ENCODE data around the gene HAO1.

HAO1 gene

DNA sequence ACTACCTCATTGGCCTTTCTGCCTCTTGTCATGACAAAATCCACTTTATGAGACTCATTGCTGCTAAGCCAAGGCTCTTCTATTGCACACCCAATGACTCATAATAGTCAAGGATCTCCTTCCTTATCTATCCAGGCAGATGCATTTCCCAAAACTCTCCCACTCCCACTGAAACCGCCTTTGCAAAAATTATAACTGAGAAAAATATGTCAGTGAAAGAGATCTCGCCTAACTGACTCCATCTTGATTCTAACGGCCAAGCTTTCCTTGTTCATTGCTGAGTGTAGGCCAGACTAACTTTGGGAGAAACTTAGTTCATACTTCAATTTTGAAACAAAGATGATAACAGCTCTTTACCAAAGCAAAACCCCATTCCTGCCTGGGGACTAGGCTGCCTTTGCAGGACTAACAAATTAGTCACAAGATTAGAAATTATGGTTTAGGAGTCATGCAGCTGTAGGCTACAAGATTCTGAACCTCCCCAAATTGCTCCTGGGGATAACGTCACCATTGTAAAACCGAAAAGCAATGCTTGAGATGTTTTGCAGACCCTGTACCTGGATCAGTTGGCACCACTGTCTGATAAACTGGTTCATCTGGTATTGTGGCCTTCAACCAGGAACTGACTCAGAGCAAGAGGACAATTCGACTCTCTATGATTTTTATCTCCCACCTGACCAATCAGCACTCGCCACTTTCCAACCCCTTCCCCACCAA is 47.1 kb downstream of the HAO1 start:
- H3K27me3 ChIP-seq (ENCODE audit: control insufficient read depth, insufficient read depth, low read length) = no peaks in the 10 kb centered on the region
- H3K4me1 ChIP-seq (ENCODE audit: control insufficient read depth, insufficient read depth, low read length) = no peaks in the 10 kb centered on the region
- H3K9me3 ChIP-seq (ENCODE audit: control insufficient read depth, insufficient read depth, low read depth, low read length) = no peaks in the 10 kb centered on the region
- no peak overlapping the region for H3K9ac ChIP-seq (ENCODE audit: low read length)
- H3K27ac ChIP-seq (ENCODE audit: low read depth, low read length) = no peak overlapping the region
- no peaks in the 10 kb centered on the region for H3K36me3 ChIP-seq (ENCODE audit: control insufficient read depth, insufficient read depth, low read length)
- no peak overlapping the region for H3K4me3 ChIP-seq (ENCODE audit: low read depth, low read length)

- Histone ChIP-seq H3K9ac (ENCODE audit: low read length) (no peak overlapping the region), H3K4me1 (ENCODE audit: control insufficient read depth, insufficient read depth, low read length) (no peaks in the 10 kb centered on the region), H3K36me3 (ENCODE audit: control insufficient read depth, insufficient read depth, low read length) (no peaks in the 10 kb centered on the region), H3K27me3 (ENCODE audit: control insufficient read depth, insufficient read depth, low read length) (no peaks in the 10 kb centered on the region), H3K4me3 (ENCODE audit: low read depth, low read length) (no peak overlapping the region), H3K27ac (ENCODE audit: low read depth, low read length) (no peak overlapping the region), H3K9me3 (ENCODE audit: control insufficient read depth, insufficient read depth, low read depth, low read length) (no peaks in the 10 kb centered on the region)
Observed at GRCh38 chr20:7891705-7892104, 48.6 kb downstream of the HAO1 start.

DNA sequence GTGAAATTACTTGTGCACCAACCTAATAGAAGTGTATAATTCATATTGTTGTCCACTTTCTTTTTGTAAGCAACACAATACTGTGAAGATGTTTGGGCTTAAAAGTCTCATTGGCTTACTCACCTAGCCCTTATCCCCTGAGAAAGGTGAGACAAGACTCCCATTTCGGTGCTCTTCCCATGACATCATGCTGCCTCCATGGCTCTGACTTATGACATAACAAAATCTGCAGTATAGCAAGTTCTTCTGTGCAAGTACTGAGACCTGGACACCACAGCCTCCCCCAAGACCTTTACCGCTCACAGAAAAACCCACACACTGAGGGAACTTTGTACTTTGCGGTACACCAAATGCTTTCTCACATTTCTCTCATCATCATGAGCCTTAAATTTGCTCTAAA is 50.5 kb downstream of the HAO1 start:
- H3K27ac ChIP-seq (ENCODE audit: low read depth, low read length) = no peak overlapping the region
- no peaks in the 10 kb centered on the region for H3K27me3 ChIP-seq (ENCODE audit: control insufficient read depth, insufficient read depth, low read length)

GRCh38 chr20:7883741-7884140 is 56.5 kb downstream of the HAO1 start:
- Histone ChIP-seq H3K27me3 (ENCODE audit: control insufficient read depth, insufficient read depth, low read length) (no peaks in the 10 kb centered on the region), H3K36me3 (ENCODE audit: control insufficient read depth, insufficient read depth, low read length) (no peaks in the 10 kb centered on the region), H3K4me3 (ENCODE audit: low read depth, low read length) (no peak overlapping the region), H3K9me3 (ENCODE audit: control insufficient read depth, insufficient read depth, low read depth, low read length) (no peaks in the 10 kb centered on the region), H3K27ac (ENCODE audit: low read depth, low read length) (no peak overlapping the region), H3K9ac (ENCODE audit: low read length) (no peak overlapping the region), H3K4me1 (ENCODE audit: control insufficient read depth, insufficient read depth, low read length) (no peaks in the 10 kb centered on the region)

More for the DNA sequence above, 50.5 kb downstream of the HAO1 start:
- no peaks in the 10 kb centered on the region for H3K9me3 ChIP-seq (ENCODE audit: control insufficient read depth, insufficient read depth, low read depth, low read length)
- no peak overlapping the region for H3K9ac ChIP-seq (ENCODE audit: low read length)
- H3K4me1 ChIP-seq (ENCODE audit: control insufficient read depth, insufficient read depth, low read length) = no peaks in the 10 kb centered on the region
- no peak overlapping the region for H3K4me3 ChIP-seq (ENCODE audit: low read depth, low read length)
- H3K36me3 ChIP-seq (ENCODE audit: control insufficient read depth, insufficient read depth, low read length) = no peaks in the 10 kb centered on the region

DNA sequence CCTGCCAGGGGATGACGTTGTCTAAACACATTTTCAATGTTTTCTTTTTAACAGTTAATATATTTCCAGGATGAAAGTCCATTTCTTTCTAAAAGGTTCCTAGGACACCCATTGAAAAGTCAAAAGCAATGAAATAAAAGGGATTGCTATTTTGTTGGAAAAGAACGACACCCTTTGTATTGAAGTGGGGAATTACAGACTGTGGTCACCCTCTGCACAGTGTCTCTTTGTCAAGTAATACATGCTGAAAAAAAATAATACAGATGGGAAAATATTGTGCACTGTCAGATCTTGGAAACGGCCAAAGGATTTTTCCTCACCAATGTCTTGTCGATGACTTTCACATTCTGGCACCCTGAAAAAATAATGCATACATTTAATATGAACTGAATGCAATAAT is 56.9 kb downstream of the HAO1 start:
- H3K4me1 ChIP-seq (ENCODE audit: control insufficient read depth, insufficient read depth, low read length) = no peaks in the 10 kb centered on the region
- no peak overlapping the region for H3K9ac ChIP-seq (ENCODE audit: low read length)
- H3K4me3 ChIP-seq (ENCODE audit: low read depth, low read length) = no peak overlapping the region
- H3K9me3 ChIP-seq (ENCODE audit: control insufficient read depth, insufficient read depth, low read depth, low read length) = no peaks in the 10 kb centered on the region
- H3K27ac ChIP-seq (ENCODE audit: low read depth, low read length) = no peak overlapping the region
- no peaks in the 10 kb centered on the region for H3K27me3 ChIP-seq (ENCODE audit: control insufficient read depth, insufficient read depth, low read length)
- H3K36me3 ChIP-seq (ENCODE audit: control insufficient read depth, insufficient read depth, low read length) = no peaks in the 10 kb centered on the region

GRCh38 chr20:7882076-7882475 is 58.2 kb downstream of the HAO1 start:
- no peaks in the 10 kb centered on the region for H3K36me3 ChIP-seq (ENCODE audit: control insufficient read depth, insufficient read depth, low read length)
- no peak overlapping the region for H3K27ac ChIP-seq (ENCODE audit: low read depth, low read length)
- H3K4me3 ChIP-seq (ENCODE audit: low read depth, low read length) = no peak overlapping the region
- no peaks in the 10 kb centered on the region for H3K9me3 ChIP-seq (ENCODE audit: control insufficient read depth, insufficient read depth, low read depth, low read length)
- no peak overlapping the region for H3K9ac ChIP-seq (ENCODE audit: low read length)
- H3K4me1 ChIP-seq (ENCODE audit: control insufficient read depth, insufficient read depth, low read length) = no peaks in the 10 kb centered on the region
- H3K27me3 ChIP-seq (ENCODE audit: control insufficient read depth, insufficient read depth, low read length) = no peaks in the 10 kb centered on the region

GRCh38 chr20:7881551-7881950 is 58.7 kb downstream of the HAO1 start:
- H3K27ac ChIP-seq (ENCODE audit: low read depth, low read length) = no peak overlapping the region
- no peaks in the 10 kb centered on the region for H3K4me1 ChIP-seq (ENCODE audit: control insufficient read depth, insufficient read depth, low read length)
- H3K4me3 ChIP-seq (ENCODE audit: low read depth, low read length) = no peak overlapping the region
- no peak overlapping the region for H3K9ac ChIP-seq (ENCODE audit: low read length)
- no peaks in the 10 kb centered on the region for H3K36me3 ChIP-seq (ENCODE audit: control insufficient read depth, insufficient read depth, low read length)
- no peaks in the 10 kb centered on the region for H3K27me3 ChIP-seq (ENCODE audit: control insufficient read depth, insufficient read depth, low read length)
- no peaks in the 10 kb centered on the region for H3K9me3 ChIP-seq (ENCODE audit: control insufficient read depth, insufficient read depth, low read depth, low read length)

- H3K9ac ChIP-seq (ENCODE audit: low read length) = no peak overlapping the region
- no peak overlapping the region for H3K27ac ChIP-seq (ENCODE audit: low read depth, low read length)
- H3K4me1 ChIP-seq (ENCODE audit: control insufficient read depth, insufficient read depth, low read length) = no peaks in the 10 kb centered on the region
- H3K9me3 ChIP-seq (ENCODE audit: control insufficient read depth, insufficient read depth, low read depth, low read length) = no peaks in the 10 kb centered on the region
- no peaks in the 10 kb centered on the region for H3K27me3 ChIP-seq (ENCODE audit: control insufficient read depth, insufficient read depth, low read length)
- H3K36me3 ChIP-seq (ENCODE audit: control insufficient read depth, insufficient read depth, low read length) = no peaks in the 10 kb centered on the region
- no peak overlapping the region for H3K4me3 ChIP-seq (ENCODE audit: low read depth, low read length)
Observed at GRCh38 chr20:7879883-7880282, 60.4 kb downstream of the HAO1 start.

DNA sequence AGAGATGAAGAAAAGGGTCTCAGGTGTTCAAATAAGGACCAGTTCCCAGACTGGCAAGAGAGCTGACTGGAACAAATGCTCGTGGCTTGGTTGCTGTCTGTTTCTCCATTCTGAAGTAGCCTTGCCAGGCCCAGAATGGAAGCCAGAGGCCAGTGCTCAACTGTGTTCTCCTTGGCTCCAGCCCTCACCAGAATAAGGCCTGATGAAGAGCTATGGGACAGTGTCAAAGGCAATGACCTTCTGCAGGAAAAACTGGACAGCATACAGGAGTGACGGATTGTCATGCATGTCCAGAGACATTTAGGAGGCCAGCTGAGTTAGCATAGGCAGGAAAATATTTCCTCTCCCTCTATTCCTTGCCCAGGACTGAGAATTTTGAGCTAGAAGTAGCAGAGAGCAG is 72.2 kb downstream of the HAO1 start:
- no peaks in the 10 kb centered on the region for H3K4me1 ChIP-seq (ENCODE audit: control insufficient read depth, insufficient read depth, low read length)
- no peaks in the 10 kb centered on the region for H3K36me3 ChIP-seq (ENCODE audit: control insufficient read depth, insufficient read depth, low read length)
- no peaks in the 10 kb centered on the region for H3K27me3 ChIP-seq (ENCODE audit: control insufficient read depth, insufficient read depth, low read length)
- H3K4me3 ChIP-seq (ENCODE audit: low read depth, low read length) = no peak overlapping the region
- H3K9me3 ChIP-seq (ENCODE audit: control insufficient read depth, insufficient read depth, low read depth, low read length) = no peaks in the 10 kb centered on the region
- H3K9ac ChIP-seq (ENCODE audit: low read length) = no peak overlapping the region
- H3K27ac ChIP-seq (ENCODE audit: low read depth, low read length) = no peak overlapping the region

DNA sequence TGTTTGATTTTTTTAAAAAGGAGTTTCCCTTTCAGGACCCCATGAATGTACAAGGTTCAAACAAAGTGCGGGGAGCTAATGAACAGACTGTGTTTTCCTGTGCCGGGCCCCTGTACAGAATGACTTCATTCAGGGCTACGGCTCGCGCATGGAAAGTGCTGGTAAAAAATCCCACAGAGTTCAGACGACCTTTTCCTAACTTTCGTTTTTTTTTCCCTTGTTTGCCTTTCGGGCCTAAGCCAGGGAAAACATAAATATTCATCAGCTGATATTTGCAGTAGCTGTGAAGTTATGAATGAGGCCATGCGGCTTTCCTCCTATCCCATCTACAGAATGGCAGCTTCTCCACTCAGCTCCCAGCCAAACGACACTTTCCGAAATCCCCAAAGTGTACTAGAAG is 74.0 kb downstream of the HAO1 start:
- Histone ChIP-seq H3K9me3 (ENCODE audit: control insufficient read depth, insufficient read depth, low read depth, low read length) (no peaks in the 10 kb centered on the region), H3K4me1 (ENCODE audit: control insufficient read depth, insufficient read depth, low read length) (no peaks in the 10 kb centered on the region), H3K27me3 (ENCODE audit: control insufficient read depth, insufficient read depth, low read length) (no peaks in the 10 kb centered on the region), H3K4me3 (ENCODE audit: low read depth, low read length) (no peak overlapping the region), H3K27ac (ENCODE audit: low read depth, low read length) (no peak overlapping the region), H3K9ac (ENCODE audit: low read length) (no peak overlapping the region), H3K36me3 (ENCODE audit: control insufficient read depth, insufficient read depth, low read length) (no peaks in the 10 kb centered on the region)

- H3K27ac ChIP-seq (ENCODE audit: low read depth, low read length) = no peak overlapping the region
- H3K27me3 ChIP-seq (ENCODE audit: control insufficient read depth, insufficient read depth, low read length) = no peaks in the 10 kb centered on the region
- no peak overlapping the region for H3K9ac ChIP-seq (ENCODE audit: low read length)
- H3K4me1 ChIP-seq (ENCODE audit: control insufficient read depth, insufficient read depth, low read length) = peaks cover 3% of the 10 kb centered on the region; the same call in 1 of the 2 replicates
- no peaks in the 10 kb centered on the region for H3K36me3 ChIP-seq (ENCODE audit: control insufficient read depth, insufficient read depth, low read length)
- H3K4me3 ChIP-seq (ENCODE audit: low read depth, low read length) = no peak overlapping the region
- no peaks in the 10 kb centered on the region for H3K9me3 ChIP-seq (ENCODE audit: control insufficient read depth, insufficient read depth, low read depth, low read length)
Observed at GRCh38 chr20:7859356-7859802, 80.9 kb downstream of the HAO1 start.
